Measurements from ENCODE around the gene SLC9A8. TPM values are rescaled to one million over a fixed set of nuclear protein-coding genes. Genes with fewer than 3 reads are reported as not detected.
A peak's percentile ranks its signal among the peaks of the same experiment; 100 is the strongest.

Gene SLC9A8
- total RNA-seq, 1 experiment from 2014 or later, result 7.5 TPM

GRCh38 chr20:49915380-49916145 is 102.9 kb downstream of the SLC9A8 start, which contains the start of gene SPATA2:
Gene SPATA2, minus strand, starts transcription at chr20:49915529. Its CDS starts 7,039 bp downstream, at chr20:49908490.
- Histone ChIP-seq H3K18ac (ENCODE audit: insufficient read length, low read depth, low read length) (peak within 1 kb of the TSS; percentile 100), H3K79me2 (ENCODE audit: insufficient read depth, low read length) (peaks cover 18% of the 10 kb centered on the region; the same call in 1 of the 2 replicates), H2BK5ac (ENCODE audit: insufficient read length, low read length) (peak within 1 kb of the TSS; percentile 100), H2BK15ac (ENCODE audit: low read depth, low read length) (no peak within 1 kb of the TSS), H4K20me1 (ENCODE audit: control insufficient read depth, insufficient read depth, insufficient read length) (no peaks in the 10 kb centered on the region), H3T11ph (ENCODE audit: low read length) (peak within 1 kb of the TSS; percentile 100), H4K91ac (ENCODE audit: insufficient read length, low read depth, low read length) (no peak within 1 kb of the TSS), H4K5ac (ENCODE audit: insufficient read length, low read depth, low read length) (peak within 1 kb of the TSS; percentile 100), H3K14ac (ENCODE audit: insufficient read depth, low read length) (peak within 1 kb of the TSS; percentile 100), H2AK5ac (ENCODE audit: insufficient read length, low read length) (no peak within 1 kb of the TSS), H3K9ac (ENCODE audit: extremely low read depth, insufficient read length, low read length) (peak within 1 kb of the TSS; percentile 99), H2BK12ac (ENCODE audit: insufficient read length, low read depth, low read length) (peak within 1 kb of the TSS; percentile 100), H3K9me3 (ENCODE audit: control insufficient read depth, low read depth, low read length) (no peaks in the 10 kb centered on the region), H2BK120ac (ENCODE audit: low read depth, low read length, poor library complexity, severe bottlenecking) (peak within 1 kb of the TSS; percentile 100), H3K56ac (ENCODE audit: insufficient read length, low read depth, low read length) (peak within 1 kb of the TSS; percentile 97), H4K8ac (replicated peaks; ENCODE audit: insufficient read length, low read depth, low read length) (peak within 1 kb of the TSS; percentile 99), H3K79me1 (ENCODE audit: insufficient read depth, low read depth, low read length, poor library complexity, severe bottlenecking) (peaks cover 9% of the 10 kb centered on the region), H3K23ac (ENCODE audit: insufficient read length, low read depth, low read length) (no peak within 1 kb of the TSS), H3K27me3 (ENCODE audit: insufficient read depth, low read length) (no peaks in the 10 kb centered on the region), H3K4ac (ENCODE audit: low read depth, low read length) (peak within 1 kb of the TSS; percentile 92), H3K27ac (ENCODE audit: insufficient read length, low read depth, low read length) (peak within 1 kb of the TSS; percentile 94), H3K4me2 (ENCODE audit: insufficient read depth, insufficient read length, low read length) (peak within 1 kb of the TSS; percentile 90), H2BK20ac (ENCODE audit: low read depth, low read length, poor library complexity, severe bottlenecking) (peak within 1 kb of the TSS; percentile 99), H3K23me2 (ENCODE audit: insufficient read length, low read depth, low read length, poor library complexity, severe bottlenecking) (peaks cover 10% of the 10 kb centered on the region), H2AFZ (ENCODE audit: low read length) (peak within 1 kb of the TSS; percentile 95), H3K4me1 (ENCODE audit: insufficient read depth, low read length) (peaks cover 2% of the 10 kb centered on the region; the same call in 1 of the 2 replicates)
- WGBS (ENCODE audit: extremely low coverage, insufficient read length, low lambda C conversion rate), result no CpG with 5 or more reads among the region's 69 CpGs
- Mint-ChIP-seq H3K27ac (peak within 1 kb of the TSS; percentile 100), H3K4me3 (peak within 1 kb of the TSS; percentile 97 to 99), H3K4me1 (peaks cover 16 to 20% of the 10 kb centered on the region in 2 experiments), H3K36me3 (ENCODE audit: insufficient read depth in 1 of 3, low read depth in 3 of 3) (no peaks in the 10 kb centered on the region; a peak in 1 of 7 replicates), H3K27me3 (ENCODE audit: low read depth) (peaks cover 7% of the 10 kb centered on the region), H3K9me3 (no peaks in the 10 kb centered on the region; a peak in 1 of 5 replicates)
- peak; percentile 95 for DNase-seq
- no peak for TF ChIP-seq CTCF (conservative IDR thresholded peaks at IDR 0.05)

All from H9 (cell line).